ENCODE results near the gene KEAP1. TPM values are rescaled to one million over a fixed set of nuclear protein-coding genes. Genes with fewer than 3 reads are reported as not detected.
A peak's percentile ranks its signal among the peaks of the same experiment; 100 is the strongest.

KEAP1 gene
- total and polyA plus RNA-seq, 2 of the 8 experiments (the other 6 are each of a cell fraction or from before 2014, with no cell fraction given): 80.6 to 106 TPM

DNA sequence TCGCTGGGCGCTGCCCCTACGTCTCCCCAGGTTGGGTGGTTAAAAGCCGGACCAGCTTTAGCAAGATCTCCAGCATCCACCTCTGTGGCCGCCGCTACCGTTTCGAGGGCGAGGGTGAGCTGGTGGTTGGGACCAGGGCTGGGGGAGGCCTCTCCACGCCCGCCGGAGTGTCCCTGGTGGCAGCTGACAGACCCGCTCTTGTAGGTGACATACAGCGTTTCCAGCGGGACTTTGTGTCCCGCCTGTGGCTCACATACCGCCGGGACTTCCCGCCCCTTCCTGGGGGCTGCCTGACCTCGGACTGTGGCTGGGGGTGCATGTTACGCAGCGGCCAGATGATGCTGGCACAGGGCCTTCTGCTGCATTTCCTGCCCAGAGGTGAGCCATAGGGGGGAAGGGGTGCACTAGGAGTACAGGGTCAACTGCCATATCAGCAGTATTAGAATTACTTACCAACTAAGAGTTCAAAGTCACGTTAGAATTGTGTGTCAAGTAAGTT lies 41.6 kb upstream of the KEAP1 start:
- H3K23me2 ChIP-seq (ENCODE audit: low read depth, low read length): peaks cover 2% of the 10 kb centered on the region; the same call in 1 of the 2 replicates
- 91 to 100% methylated on average over 1 to 21 of the region's 23 CpGs for WGBS, 2 experiments (ENCODE audit: extremely low coverage in 1 of 2, insufficient coverage in 1 of 2, insufficient read length in 1 of 2, insufficient replicate concordance in 2 of 2, low coverage in 1 of 2, low lambda C conversion rate in 2 of 2, missing lambda C conversion rate in 1 of 2)
- H4K8ac ChIP-seq (ENCODE audit: extremely low read depth, insufficient read depth, low read length): no peak overlapping the region
- H4K5ac ChIP-seq (ENCODE audit: insufficient read length, low read depth, low read length): no peak overlapping the region
- H3K18ac ChIP-seq (ENCODE audit: extremely low read depth, low read length): no peak overlapping the region
- peaks cover 0 to 4% (median 3%) of the 10 kb centered on the region in 4 experiments; a peak in 4 of 7 replicates for H3K4me1 ChIP-seq (replicated peaks in 1 of 4; ENCODE audit: control insufficient read depth in 3 of 4, insufficient read depth in 4 of 4, low read length in 3 of 4)
- peaks cover 2 to 13% (median 10%) of the 10 kb centered on the region in 4 experiments; a peak in 5 of 8 replicates for H3K36me3 ChIP-seq (ENCODE audit: control insufficient read depth in 2 of 4, insufficient read depth in 4 of 4, low read length in 3 of 4)
- H4K91ac ChIP-seq (replicated peaks; ENCODE audit: insufficient read length, low read length): no peak overlapping the region
- no peak overlapping the region for H2BK5ac ChIP-seq (ENCODE audit: low read depth, low read length)
- no peak overlapping the region for H2BK12ac ChIP-seq (ENCODE audit: low read depth, low read length)
- no peak overlapping the region for H2BK15ac ChIP-seq (ENCODE audit: low read length)
- no peak overlapping the region for H3K23ac ChIP-seq (ENCODE audit: insufficient read length)
- no peak overlapping the region for H2AFZ ChIP-seq (ENCODE audit: low read length)
- H3K27me3 ChIP-seq (replicated peaks in 1 of 4; ENCODE audit: control insufficient read depth in 3 of 4, extremely low read depth in 1 of 4, insufficient read depth in 3 of 4, low read length in 3 of 4): no peaks in the 10 kb centered on the region
- peaks cover 0 to 16% of the 10 kb centered on the region in 2 experiments; a peak in 2 of 4 replicates for H3K79me2 ChIP-seq (ENCODE audit: control insufficient read depth in 1 of 2, insufficient read depth in 2 of 2, low read length in 2 of 2)
- H3K9me3 ChIP-seq (ENCODE audit: insufficient read depth in 2 of 2, low read depth in 1 of 2, low read length in 1 of 2): no peaks in the 10 kb centered on the region
- H3K4me3 ChIP-seq (ENCODE audit: extremely low read depth in 1 of 4, insufficient read depth in 2 of 4, low read depth in 3 of 4, low read length in 4 of 4): peak overlapping the region; percentile 57 to 99 (median 88); a peak in 4 of 8 replicates
- no peak overlapping the region for H2AK5ac ChIP-seq (ENCODE audit: low read depth, low read length)
- no peak overlapping the region for H2BK120ac ChIP-seq (replicated peaks; ENCODE audit: low read depth, low read length)
- H2BK20ac ChIP-seq (ENCODE audit: low read length): no peak overlapping the region
- H3K27ac ChIP-seq (ENCODE audit: low read depth, low read length): no peak overlapping the region
- peak overlapping the region; percentile 44 to 78 for H3K4me2 ChIP-seq (ENCODE audit: insufficient read depth in 1 of 2, low read depth in 2 of 2, low read length in 2 of 2)
- FAIRE-seq (no peak), DNase-seq (ENCODE audit: low read depth in 1 of 2, low spot score in 2 of 2) (no peak)
- TF ChIP-seq SIN3A (conservative IDR thresholded peaks at IDR 0.05 in 1 of 2, IDR thresholded peaks at IDR 0.05 in 1 of 2; ENCODE audit: low read depth in 1 of 2, low read length in 2 of 2): no peak
- no peak for TF ChIP-seq TCF12 (IDR thresholded peaks at IDR 0.05; ENCODE audit: low read depth, low read length)
- no peak overlapping the region for H3K4ac ChIP-seq (replicated peaks; ENCODE audit: insufficient read length, low read depth, low read length)
- no peak overlapping the region for H3K14ac ChIP-seq (ENCODE audit: insufficient read length)
- H3K9ac ChIP-seq (replicated peaks in 1 of 4; ENCODE audit: extremely low read depth in 1 of 4, low read depth in 3 of 4, low read length in 3 of 4): no peak overlapping the region
- no peak overlapping the region for H3K56ac ChIP-seq (replicated peaks; ENCODE audit: insufficient read length, low read depth, low read length)
- POLR2A ChIA-PET (ENCODE audit: partially characterized antibody): interaction anchor here (0.8 to 2.8 kb wide), 6 partner anchors 10 to 165 kb away, joined by 3 to 9 read pairs (median 4); partner anchors contain the start of genes KRI1 and TYK2
- peaks cover 9% of the 10 kb centered on the region for H3K79me1 ChIP-seq (ENCODE audit: low read depth, low read length)
- CTCF ChIA-PET (ENCODE audit: partially characterized antibody): interaction anchor here (0.6 to 1.6 kb wide), 5 partner anchors 11 to 325 kb away, joined by 3 to 4 read pairs (median 3); no protein-coding TSS in a partner anchor
- H4K20me1 ChIP-seq (replicated peaks in 1 of 2; ENCODE audit: control insufficient read depth in 1 of 2, insufficient read depth in 2 of 2, low read length in 2 of 2): peaks cover 0 to 7% of the 10 kb centered on the region in 2 experiments

Measured in H1 (cell line).